ENCODE measurements around the gene IDS.

DNA sequence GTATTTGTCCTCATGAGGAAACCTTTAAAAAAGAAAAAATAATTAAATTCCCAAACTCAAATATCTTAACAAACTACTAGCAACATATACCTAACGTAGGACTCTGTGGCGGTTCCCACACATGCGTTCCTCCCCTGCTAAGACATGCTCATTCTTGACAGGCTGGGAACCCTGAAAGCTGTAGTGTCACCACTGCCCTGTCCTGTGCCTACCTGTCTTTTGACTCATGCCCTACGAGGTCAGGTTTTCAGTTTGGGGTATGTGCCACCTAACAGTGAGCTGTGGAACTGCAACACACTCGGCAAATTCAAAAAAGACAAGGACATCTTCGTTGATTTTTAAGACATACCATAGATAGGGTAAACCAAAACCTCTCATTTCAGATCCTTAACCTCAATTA, 17.8 kb downstream of the IDS start:
- TF ChIP-seq, protein P1, sequence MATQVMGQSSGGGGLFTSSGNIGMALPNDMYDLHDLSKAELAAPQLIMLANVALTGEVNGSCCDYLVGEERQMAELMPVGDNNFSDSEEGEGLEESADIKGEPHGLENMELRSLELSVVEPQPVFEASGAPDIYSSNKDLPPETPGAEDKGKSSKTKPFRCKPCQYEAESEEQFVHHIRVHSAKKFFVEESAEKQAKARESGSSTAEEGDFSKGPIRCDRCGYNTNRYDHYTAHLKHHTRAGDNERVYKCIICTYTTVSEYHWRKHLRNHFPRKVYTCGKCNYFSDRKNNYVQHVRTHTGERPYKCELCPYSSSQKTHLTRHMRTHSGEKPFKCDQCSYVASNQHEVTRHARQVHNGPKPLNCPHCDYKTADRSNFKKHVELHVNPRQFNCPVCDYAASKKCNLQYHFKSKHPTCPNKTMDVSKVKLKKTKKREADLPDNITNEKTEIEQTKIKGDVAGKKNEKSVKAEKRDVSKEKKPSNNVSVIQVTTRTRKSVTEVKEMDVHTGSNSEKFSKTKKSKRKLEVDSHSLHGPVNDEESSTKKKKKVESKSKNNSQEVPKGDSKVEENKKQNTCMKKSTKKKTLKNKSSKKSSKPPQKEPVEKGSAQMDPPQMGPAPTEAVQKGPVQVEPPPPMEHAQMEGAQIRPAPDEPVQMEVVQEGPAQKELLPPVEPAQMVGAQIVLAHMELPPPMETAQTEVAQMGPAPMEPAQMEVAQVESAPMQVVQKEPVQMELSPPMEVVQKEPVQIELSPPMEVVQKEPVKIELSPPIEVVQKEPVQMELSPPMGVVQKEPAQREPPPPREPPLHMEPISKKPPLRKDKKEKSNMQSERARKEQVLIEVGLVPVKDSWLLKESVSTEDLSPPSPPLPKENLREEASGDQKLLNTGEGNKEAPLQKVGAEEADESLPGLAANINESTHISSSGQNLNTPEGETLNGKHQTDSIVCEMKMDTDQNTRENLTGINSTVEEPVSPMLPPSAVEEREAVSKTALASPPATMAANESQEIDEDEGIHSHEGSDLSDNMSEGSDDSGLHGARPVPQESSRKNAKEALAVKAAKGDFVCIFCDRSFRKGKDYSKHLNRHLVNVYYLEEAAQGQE (IDR thresholded peaks at IDR 0.05) = no peak
- TF ChIP-seq, protein P2, sequence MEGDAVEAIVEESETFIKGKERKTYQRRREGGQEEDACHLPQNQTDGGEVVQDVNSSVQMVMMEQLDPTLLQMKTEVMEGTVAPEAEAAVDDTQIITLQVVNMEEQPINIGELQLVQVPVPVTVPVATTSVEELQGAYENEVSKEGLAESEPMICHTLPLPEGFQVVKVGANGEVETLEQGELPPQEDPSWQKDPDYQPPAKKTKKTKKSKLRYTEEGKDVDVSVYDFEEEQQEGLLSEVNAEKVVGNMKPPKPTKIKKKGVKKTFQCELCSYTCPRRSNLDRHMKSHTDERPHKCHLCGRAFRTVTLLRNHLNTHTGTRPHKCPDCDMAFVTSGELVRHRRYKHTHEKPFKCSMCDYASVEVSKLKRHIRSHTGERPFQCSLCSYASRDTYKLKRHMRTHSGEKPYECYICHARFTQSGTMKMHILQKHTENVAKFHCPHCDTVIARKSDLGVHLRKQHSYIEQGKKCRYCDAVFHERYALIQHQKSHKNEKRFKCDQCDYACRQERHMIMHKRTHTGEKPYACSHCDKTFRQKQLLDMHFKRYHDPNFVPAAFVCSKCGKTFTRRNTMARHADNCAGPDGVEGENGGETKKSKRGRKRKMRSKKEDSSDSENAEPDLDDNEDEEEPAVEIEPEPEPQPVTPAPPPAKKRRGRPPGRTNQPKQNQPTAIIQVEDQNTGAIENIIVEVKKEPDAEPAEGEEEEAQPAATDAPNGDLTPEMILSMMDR (IDR thresholded peaks at IDR 0.05; ENCODE audit: low read depth, low read length, missing input control) = peak; percentile 23
- TF ChIP-seq, protein P3, sequence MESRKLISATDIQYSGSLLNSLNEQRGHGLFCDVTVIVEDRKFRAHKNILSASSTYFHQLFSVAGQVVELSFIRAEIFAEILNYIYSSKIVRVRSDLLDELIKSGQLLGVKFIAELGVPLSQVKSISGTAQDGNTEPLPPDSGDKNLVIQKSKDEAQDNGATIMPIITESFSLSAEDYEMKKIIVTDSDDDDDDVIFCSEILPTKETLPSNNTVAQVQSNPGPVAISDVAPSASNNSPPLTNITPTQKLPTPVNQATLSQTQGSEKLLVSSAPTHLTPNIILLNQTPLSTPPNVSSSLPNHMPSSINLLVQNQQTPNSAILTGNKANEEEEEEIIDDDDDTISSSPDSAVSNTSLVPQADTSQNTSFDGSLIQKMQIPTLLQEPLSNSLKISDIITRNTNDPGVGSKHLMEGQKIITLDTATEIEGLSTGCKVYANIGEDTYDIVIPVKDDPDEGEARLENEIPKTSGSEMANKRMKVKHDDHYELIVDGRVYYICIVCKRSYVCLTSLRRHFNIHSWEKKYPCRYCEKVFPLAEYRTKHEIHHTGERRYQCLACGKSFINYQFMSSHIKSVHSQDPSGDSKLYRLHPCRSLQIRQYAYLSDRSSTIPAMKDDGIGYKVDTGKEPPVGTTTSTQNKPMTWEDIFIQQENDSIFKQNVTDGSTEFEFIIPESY (IDR thresholded peaks at IDR 0.05) = no peak
- TF ChIP-seq HNF4G (IDR thresholded peaks at IDR 0.05) (no peak), YY1 (IDR thresholded peaks at IDR 0.05) (no peak), SP1 (IDR thresholded peaks at IDR 0.05) (no peak), EGR1 (IDR thresholded peaks at IDR 0.05; ENCODE audit: low read depth in 2 of 2) (no peak), GABPA (IDR thresholded peaks at IDR 0.05 in 1 of 2, conservative IDR thresholded peaks at IDR 0.05 in 1 of 2) (no peak), JUND (IDR thresholded peaks at IDR 0.05) (no peak), RAD21 (IDR thresholded peaks at IDR 0.05) (peak in 1 of 2 donors; percentile 31), RXRA (IDR thresholded peaks at IDR 0.05) (no peak)
- TF ChIP-seq, protein P4, sequence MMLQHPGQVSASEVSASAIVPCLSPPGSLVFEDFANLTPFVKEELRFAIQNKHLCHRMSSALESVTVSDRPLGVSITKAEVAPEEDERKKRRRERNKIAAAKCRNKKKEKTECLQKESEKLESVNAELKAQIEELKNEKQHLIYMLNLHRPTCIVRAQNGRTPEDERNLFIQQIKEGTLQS (IDR thresholded peaks at IDR 0.05) = no peak
- TF ChIP-seq, protein P5, sequence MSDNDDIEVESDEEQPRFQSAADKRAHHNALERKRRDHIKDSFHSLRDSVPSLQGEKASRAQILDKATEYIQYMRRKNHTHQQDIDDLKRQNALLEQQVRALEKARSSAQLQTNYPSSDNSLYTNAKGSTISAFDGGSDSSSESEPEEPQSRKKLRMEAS (IDR thresholded peaks at IDR 0.05) = no peak
